MCF 10A (cell line): ENCODE data around the gene OR2T3. TPM values are rescaled to one million over a fixed set of nuclear protein-coding genes. Genes with fewer than 3 reads are reported as not detected.
"Not testable (repeated sequence)": the region's sequence is repeated elsewhere in the genome, so short reads cannot be mapped to it uniquely, and the experiment has no call there.

Experiments
- BruUV-seq: library from RNA; stranded (reverse); fragments of 400-500 nt; replicated peaks from 2 replicates; lab custom pipeline; 2021; lab: Mats Ljungman, UMichigan
- CTCF ChIA-PET: fragments of 300-600 bp; sonication (Branson Sonifier 250); formaldehyde crosslinking; extraction: SDS; loops from one replicate; lab custom pipeline; 2021; ENCODE audit warnings: antibody characterized with exemption, inconsistent platforms; lab: Yijun Ruan, JAX
- POLR2A ChIA-PET: fragments of 300-600, 350-650 bp; sonication (Branson Sonifier 250); formaldehyde crosslinking; extraction: SDS; loops from one replicate; lab custom pipeline; 2020; ENCODE audit warnings: antibody characterized with exemption, inconsistent platforms; lab: Yijun Ruan, JAX
- DNase-seq: peaks from one replicate; pipeline ENCODE4 v3.0.0-alpha.2; 2018; ENCODE audit not compliant: unreplicated experiment
- H3K27ac Mint-ChIP-seq: one replicate; pipeline ENCODE4 v1.8.0; 2022; ENCODE audit warnings: mild to moderate bottlenecking, low read depth, mixed read lengths; ENCODE audit not compliant: unreplicated experiment
- H3K27me3 Mint-ChIP-seq: one replicate; pipeline ENCODE4 v1.8.0; 2022; ENCODE audit warnings: mixed read lengths; ENCODE audit not compliant: insufficient read depth, unreplicated experiment
- H3K36me3 Mint-ChIP-seq: one replicate; pipeline ENCODE4 v1.8.0; 2022; ENCODE audit warnings: mild to moderate bottlenecking, moderate library complexity, mixed read lengths; ENCODE audit not compliant: insufficient read depth, unreplicated experiment
- H3K4me1 Mint-ChIP-seq: one replicate; pipeline ENCODE4 v1.8.0; 2022; ENCODE audit warnings: mixed read lengths; ENCODE audit not compliant: insufficient read depth, unreplicated experiment
- H3K4me3 Mint-ChIP-seq: one replicate; pipeline ENCODE4 v1.8.0; 2022; ENCODE audit warnings: mild to moderate bottlenecking, moderate library complexity, mixed read lengths; ENCODE audit not compliant: unreplicated experiment
- H3K9me3 Mint-ChIP-seq: one replicate; pipeline ENCODE4 v1.8.0; 2022; ENCODE audit warnings: mixed read lengths; ENCODE audit not compliant: unreplicated experiment
- intact Hi-C: fragments of 100-400 bp; cut with micrococcal nuclease; formaldehyde crosslinking; loops from 2 replicates; pipeline ENCODE4 v1.14.1; 2022
- total RNA-seq: library from RNA; stranded (reverse); gene quantifications from 2 replicates; pipeline ENCODE4 v1.2.3, GENCODE V29; 2022

The OR2T3 gene
- total RNA-seq, 1 experiment from 2014 or later, result not detected

- CTCF ChIA-PET, intact Hi-C loops, DNase-seq, H3K27ac Mint-ChIP-seq, H3K4me1 Mint-ChIP-seq, H3K27me3 Mint-ChIP-seq, H3K4me3 Mint-ChIP-seq, H3K9me3 Mint-ChIP-seq, H3K36me3 Mint-ChIP-seq, BruUV-seq: not testable (repeated sequence)
- POLR2A ChIA-PET, result interaction anchor here (1.2 kb wide), 1 partner anchor 303 kb away, joined by 3 read pairs; no protein-coding TSS in a partner anchor
These were observed 33.9 kb upstream of the OR2T3 start for GRCh38 chr1:248439283-248439682.

GRCh38 chr1:248442500-248443277 is 30.5 kb upstream of the OR2T3 start:
- H3K27me3 Mint-ChIP-seq, intact Hi-C loops, CTCF ChIA-PET, DNase-seq, POLR2A ChIA-PET, H3K9me3 Mint-ChIP-seq, H3K4me3 Mint-ChIP-seq, H3K36me3 Mint-ChIP-seq, H3K27ac Mint-ChIP-seq, BruUV-seq: not testable (repeated sequence)
- peaks cover 17% of the 10 kb centered on the region for H3K4me1 Mint-ChIP-seq

- BruUV-seq, H3K4me3 Mint-ChIP-seq, intact Hi-C loops, H3K27me3 Mint-ChIP-seq, CTCF ChIA-PET, H3K9me3 Mint-ChIP-seq, H3K27ac Mint-ChIP-seq, DNase-seq, H3K36me3 Mint-ChIP-seq, POLR2A ChIA-PET: not testable (repeated sequence)
- H3K4me1 Mint-ChIP-seq, result peaks cover 17% of the 10 kb centered on the region
These were observed 28.5 kb upstream of the OR2T3 start for GRCh38 chr1:248444603-248445002.

GRCh38 chr1:248445399-248445798 is 27.8 kb upstream of the OR2T3 start, which contains the start of gene OR2T2:
TSS of gene OR2T2 (plus strand) at chr1:248445637. CDS start at chr1:248452798, 7,161 bp downstream.
- H3K4me3 Mint-ChIP-seq, H3K9me3 Mint-ChIP-seq, DNase-seq, H3K27ac Mint-ChIP-seq, H3K27me3 Mint-ChIP-seq, H3K36me3 Mint-ChIP-seq, intact Hi-C loops, BruUV-seq: not testable (repeated sequence)
- peaks cover 17% of the 10 kb centered on the region for H3K4me1 Mint-ChIP-seq
- ChIA-PET POLR2A (interaction anchor here (0.6 kb wide), 2 partner anchors 19 to 421 kb away, joined by 3 read pairs; no protein-coding TSS in a partner anchor), CTCF (interaction anchor here (0.6 to 0.7 kb wide), 2 partner anchors 25 to 343 kb away, joined by 3 to 4 read pairs; no protein-coding TSS in a partner anchor)

GRCh38 chr1:248448409-248449074 is 24.6 kb upstream of the OR2T3 start:
- H3K9me3 Mint-ChIP-seq, H3K27ac Mint-ChIP-seq, DNase-seq, POLR2A ChIA-PET, H3K27me3 Mint-ChIP-seq, CTCF ChIA-PET, H3K4me3 Mint-ChIP-seq, intact Hi-C loops, BruUV-seq, H3K36me3 Mint-ChIP-seq: not testable (repeated sequence)
- peaks cover 17% of the 10 kb centered on the region for H3K4me1 Mint-ChIP-seq

- H3K9me3 Mint-ChIP-seq, BruUV-seq, intact Hi-C loops, CTCF ChIA-PET, H3K27me3 Mint-ChIP-seq, H3K36me3 Mint-ChIP-seq, H3K27ac Mint-ChIP-seq, DNase-seq, POLR2A ChIA-PET, H3K4me3 Mint-ChIP-seq: not testable (repeated sequence)
- peaks cover 13% of the 10 kb centered on the region for H3K4me1 Mint-ChIP-seq
These were observed 23.2 kb upstream of the OR2T3 start for GRCh38 chr1:248449821-248450465.

- H3K4me3 Mint-ChIP-seq, H3K36me3 Mint-ChIP-seq, H3K9me3 Mint-ChIP-seq, H3K27me3 Mint-ChIP-seq, CTCF ChIA-PET, H3K27ac Mint-ChIP-seq, POLR2A ChIA-PET, intact Hi-C loops, DNase-seq, H3K4me1 Mint-ChIP-seq, BruUV-seq: not testable (repeated sequence)
These were observed 22.5 kb upstream of the OR2T3 start for GRCh38 chr1:248450466-248451145.

- POLR2A ChIA-PET, H3K27ac Mint-ChIP-seq, H3K4me1 Mint-ChIP-seq: not testable (repeated sequence)
These were observed 19.5 kb upstream of the OR2T3 start for GRCh38 chr1:248453619-248454018.

More at GRCh38 chr1:248453619-248454018, 19.5 kb upstream of the OR2T3 start:
- DNase-seq, H3K4me3 Mint-ChIP-seq, H3K9me3 Mint-ChIP-seq, H3K36me3 Mint-ChIP-seq, H3K27me3 Mint-ChIP-seq, CTCF ChIA-PET, intact Hi-C loops, BruUV-seq: not testable (repeated sequence)
